ENCODE measurements around the gene KIAA0586.
A peak's percentile ranks its signal among the peaks of the same experiment; 100 is the strongest.

The KIAA0586 gene

DNA sequence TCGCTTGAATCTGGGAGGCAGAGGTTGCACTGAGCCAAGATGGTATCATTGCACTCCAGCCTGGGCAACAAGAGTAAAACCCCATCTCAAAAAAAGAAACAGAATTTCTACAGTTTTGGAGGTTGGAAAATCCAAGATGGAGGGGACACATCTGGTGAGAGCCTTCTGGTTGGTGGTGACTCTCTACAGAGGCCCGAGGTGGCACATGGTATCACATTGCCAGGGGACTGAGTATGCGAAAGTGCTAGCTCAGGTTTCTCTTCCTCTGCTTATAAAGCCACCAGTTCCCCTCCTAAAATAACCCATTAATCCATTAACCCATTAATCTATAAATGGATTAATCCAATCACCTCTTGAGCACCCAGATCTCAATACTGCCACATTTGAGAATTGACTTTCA, 139.5 kb downstream of the KIAA0586 start:
- H3K4ac ChIP-seq (ENCODE audit: low read depth, low read length): no peak overlapping the region
- no peak overlapping the region for H4K12ac ChIP-seq (ENCODE audit: low read depth, low read length)
- no peaks in the 10 kb centered on the region for H3K79me2 ChIP-seq (ENCODE audit: control insufficient read depth, insufficient read depth, low read length, poor library complexity)
- H3K4me1 ChIP-seq (ENCODE audit: control insufficient read depth in 1 of 2, insufficient read depth in 2 of 2, low read length in 2 of 2): peaks cover 4 to 7% of the 10 kb centered on the region in 2 experiments
- H3K4me3 ChIP-seq (ENCODE audit: low read depth, low read length): no peak overlapping the region
- no peak overlapping the region for H3K23ac ChIP-seq (ENCODE audit: low read length)
- no CpG with 5 or more reads among the region's 3 CpGs for WGBS (ENCODE audit: extremely low coverage, insufficient coverage, insufficient read length)
- H4K91ac ChIP-seq (ENCODE audit: low read depth, low read length): no peak overlapping the region
- H3K9ac ChIP-seq (ENCODE audit: low read length): no peak overlapping the region
- H3K36me3 ChIP-seq (ENCODE audit: control insufficient read depth in 1 of 2, insufficient read depth in 2 of 2, low read length in 2 of 2): no peaks in the 10 kb centered on the region
- H3K14ac ChIP-seq (ENCODE audit: low read length): no peak overlapping the region
- H2AFZ ChIP-seq (ENCODE audit: insufficient read depth, low read length, poor library complexity): no peak overlapping the region
- H3K27me3 ChIP-seq (ENCODE audit: insufficient read depth, low read length): no peaks in the 10 kb centered on the region
- no peaks in the 10 kb centered on the region for H3K9me3 ChIP-seq (ENCODE audit: insufficient read depth, low read depth, low read length)
- no peak overlapping the region for H4K8ac ChIP-seq (ENCODE audit: low read depth, low read length)
- H3K4me2 ChIP-seq (ENCODE audit: low read length): no peak overlapping the region
- no peak overlapping the region for H2BK5ac ChIP-seq (ENCODE audit: low read depth, low read length, poor library complexity)
- peaks cover 1% of the 10 kb centered on the region for H3K79me1 ChIP-seq (ENCODE audit: low read length)
- H2AK5ac ChIP-seq (ENCODE audit: low read length): no peak overlapping the region
- DNase-seq: no peak
- no peak overlapping the region for H3K18ac ChIP-seq (ENCODE audit: low read length)
- no peak overlapping the region for H3K27ac ChIP-seq (ENCODE audit: low read depth, low read length)
- no peak overlapping the region for H2BK120ac ChIP-seq (ENCODE audit: insufficient read depth, low read length, poor library complexity)
- H2BK12ac ChIP-seq (ENCODE audit: low read length): no peak overlapping the region

DNA sequence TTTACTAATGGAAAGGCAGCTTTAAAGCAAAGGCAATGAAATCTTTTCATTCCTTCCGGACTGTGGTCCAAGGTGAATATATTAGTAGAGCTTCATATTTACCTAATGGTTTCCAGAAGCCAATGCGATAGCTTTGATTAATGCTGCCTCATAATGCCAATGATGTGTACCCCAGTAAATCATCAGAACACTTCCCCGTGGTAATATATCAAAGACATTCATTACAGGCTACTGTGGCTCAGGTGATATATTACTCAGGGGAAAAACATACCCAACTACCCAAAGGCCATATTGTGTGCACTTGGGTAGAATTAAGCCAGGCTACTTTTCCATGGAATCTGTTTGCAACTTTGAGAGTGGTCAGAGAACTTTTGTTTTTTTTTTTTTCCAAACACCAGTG, 140.8 kb downstream of the KIAA0586 start:
- Histone ChIP-seq H2BK120ac (ENCODE audit: insufficient read depth, low read length, poor library complexity) (no peak overlapping the region), H3K4me2 (ENCODE audit: low read length) (no peak overlapping the region), H3K4ac (ENCODE audit: low read depth, low read length) (no peak overlapping the region), H3K9ac (ENCODE audit: low read length) (no peak overlapping the region), H3K4me1 (ENCODE audit: control insufficient read depth in 1 of 2, insufficient read depth in 2 of 2, low read length in 2 of 2) (peaks cover 5 to 7% of the 10 kb centered on the region in 2 experiments), H4K8ac (ENCODE audit: low read depth, low read length) (no peak overlapping the region), H3K23ac (ENCODE audit: low read length) (no peak overlapping the region), H2AK5ac (ENCODE audit: low read length) (no peak overlapping the region), H3K9me3 (ENCODE audit: insufficient read depth, low read depth, low read length) (no peaks in the 10 kb centered on the region), H3K14ac (ENCODE audit: low read length) (no peak overlapping the region), H3K79me2 (ENCODE audit: control insufficient read depth, insufficient read depth, low read length, poor library complexity) (no peaks in the 10 kb centered on the region), H3K27me3 (ENCODE audit: insufficient read depth, low read length) (no peaks in the 10 kb centered on the region), H3K27ac (ENCODE audit: low read depth, low read length) (no peak overlapping the region), H2BK12ac (ENCODE audit: low read length) (no peak overlapping the region), H3K79me1 (ENCODE audit: low read length) (peaks cover 2% of the 10 kb centered on the region), H4K91ac (ENCODE audit: low read depth, low read length) (no peak overlapping the region), H4K12ac (ENCODE audit: low read depth, low read length) (no peak overlapping the region), H3K36me3 (ENCODE audit: control insufficient read depth in 1 of 2, insufficient read depth in 2 of 2, low read length in 2 of 2) (no peaks in the 10 kb centered on the region), H2BK5ac (ENCODE audit: low read depth, low read length, poor library complexity) (no peak overlapping the region), H3K4me3 (ENCODE audit: low read depth, low read length) (no peak overlapping the region), H3K18ac (ENCODE audit: low read length) (no peak overlapping the region), H2AFZ (ENCODE audit: insufficient read depth, low read length, poor library complexity) (no peak overlapping the region)
- no CpG with 5 or more reads among the region's 3 CpGs for WGBS (ENCODE audit: extremely low coverage, insufficient coverage, insufficient read length)
- DNase-seq: no peak

DNA sequence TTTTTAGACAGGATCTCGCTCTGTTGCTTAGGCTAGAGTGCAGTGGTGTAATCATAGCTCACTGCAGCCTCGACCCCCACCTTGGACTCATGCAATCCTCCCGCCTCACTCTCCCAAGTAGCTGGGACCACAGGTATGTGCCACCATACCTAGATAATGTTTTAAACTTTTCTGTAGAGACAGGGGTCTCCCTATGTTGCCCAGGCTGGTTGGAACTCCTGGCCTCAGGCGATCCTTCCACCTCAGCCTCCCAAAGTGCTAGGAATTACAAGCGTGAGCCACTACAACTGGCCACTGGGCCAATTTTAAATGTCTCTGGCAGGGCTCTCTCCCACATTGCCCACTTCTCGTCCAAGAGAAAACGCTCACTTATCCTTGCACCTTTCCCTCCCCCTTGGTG, 143.7 kb downstream of the KIAA0586 start:
- WGBS (ENCODE audit: extremely low coverage, insufficient coverage, insufficient read length): no CpG with 5 or more reads among the region's 7 CpGs
- Histone ChIP-seq H3K14ac (ENCODE audit: low read length) (no peak overlapping the region), H4K91ac (ENCODE audit: low read depth, low read length) (peak overlapping the region; percentile 43), H4K12ac (ENCODE audit: low read depth, low read length) (no peak overlapping the region), H2AFZ (ENCODE audit: insufficient read depth, low read length, poor library complexity) (no peak overlapping the region), H3K27me3 (ENCODE audit: insufficient read depth, low read length) (no peaks in the 10 kb centered on the region), H3K79me2 (ENCODE audit: control insufficient read depth, insufficient read depth, low read length, poor library complexity) (no peaks in the 10 kb centered on the region), H3K4me2 (ENCODE audit: low read length) (no peak overlapping the region), H4K8ac (ENCODE audit: low read depth, low read length) (peak overlapping the region; percentile 23), H3K79me1 (ENCODE audit: low read length) (peaks cover 2% of the 10 kb centered on the region), H2BK120ac (ENCODE audit: insufficient read depth, low read length, poor library complexity) (no peak overlapping the region), H3K4me3 (ENCODE audit: low read depth, low read length) (no peak overlapping the region), H3K9ac (ENCODE audit: low read length) (no peak overlapping the region), H3K23ac (ENCODE audit: low read length) (no peak overlapping the region), H3K4me1 (ENCODE audit: control insufficient read depth in 1 of 2, insufficient read depth in 2 of 2, low read length in 2 of 2) (peaks cover 5 to 7% of the 10 kb centered on the region in 2 experiments), H3K36me3 (ENCODE audit: control insufficient read depth in 1 of 2, insufficient read depth in 2 of 2, low read length in 2 of 2) (no peaks in the 10 kb centered on the region), H3K4ac (ENCODE audit: low read depth, low read length) (no peak overlapping the region), H3K18ac (ENCODE audit: low read length) (no peak overlapping the region), H3K9me3 (ENCODE audit: insufficient read depth, low read depth, low read length) (no peaks in the 10 kb centered on the region), H2BK12ac (ENCODE audit: low read length) (peak overlapping the region; percentile 54), H3K27ac (ENCODE audit: low read depth, low read length) (peak overlapping the region; percentile 68), H2BK5ac (ENCODE audit: low read depth, low read length, poor library complexity) (no peak overlapping the region), H2AK5ac (ENCODE audit: low read length) (no peak overlapping the region)
- peak; percentile 83 to 84 for DNase-seq

DNA sequence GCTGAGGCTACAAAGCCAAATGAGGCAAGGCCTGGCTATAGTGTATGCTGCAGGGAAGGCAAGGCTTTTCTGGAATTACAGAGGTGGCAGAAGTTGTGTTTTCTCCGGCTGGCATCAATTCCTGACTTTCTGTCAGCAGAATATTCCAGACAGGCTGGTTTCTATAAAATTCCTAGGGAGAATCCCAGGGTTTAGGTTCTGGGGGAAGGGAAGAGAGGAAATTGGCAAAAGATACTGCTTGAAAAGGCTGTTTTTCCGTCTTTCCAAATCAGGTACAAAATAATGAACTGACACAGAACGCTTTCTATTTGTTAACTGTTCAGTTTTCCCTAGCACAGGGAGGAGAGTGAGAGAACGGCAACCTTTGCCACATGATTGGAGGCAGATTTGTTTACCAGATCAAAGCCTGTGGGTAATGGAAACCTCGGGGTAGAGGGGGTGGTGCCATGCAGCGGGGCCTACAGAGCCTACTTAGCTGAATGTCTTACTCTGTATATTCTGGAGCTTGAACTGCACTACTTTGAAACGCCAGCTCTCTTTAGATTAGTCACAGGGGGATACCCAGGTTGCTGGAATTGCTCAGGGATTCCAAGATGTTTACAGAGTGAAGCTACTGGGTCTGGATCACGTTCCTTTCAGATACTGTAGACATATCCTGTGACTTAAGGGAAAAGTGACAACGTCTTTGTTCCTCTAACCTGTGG, 144.4 kb downstream of the KIAA0586 start:
- Histone ChIP-seq H2AFZ (ENCODE audit: insufficient read depth, low read length, poor library complexity) (no peak overlapping the region), H2BK5ac (ENCODE audit: low read depth, low read length, poor library complexity) (peak overlapping the region; percentile 50), H3K27ac (ENCODE audit: low read depth, low read length) (peak overlapping the region; percentile 68), H3K18ac (ENCODE audit: low read length) (no peak overlapping the region), H2BK120ac (ENCODE audit: insufficient read depth, low read length, poor library complexity) (peak overlapping the region; percentile 47), H3K9me3 (ENCODE audit: insufficient read depth, low read depth, low read length) (no peaks in the 10 kb centered on the region), H2BK12ac (ENCODE audit: low read length) (peak overlapping the region; percentile 33), H3K79me2 (ENCODE audit: control insufficient read depth, insufficient read depth, low read length, poor library complexity) (no peaks in the 10 kb centered on the region), H3K23ac (ENCODE audit: low read length) (no peak overlapping the region), H3K4ac (ENCODE audit: low read depth, low read length) (no peak overlapping the region), H3K36me3 (ENCODE audit: control insufficient read depth in 1 of 2, insufficient read depth in 2 of 2, low read length in 2 of 2) (no peaks in the 10 kb centered on the region), H3K79me1 (ENCODE audit: low read length) (peaks cover 2% of the 10 kb centered on the region), H4K91ac (ENCODE audit: low read depth, low read length) (peak overlapping the region; percentile 43), H3K14ac (ENCODE audit: low read length) (peak overlapping the region; percentile 26), H3K9ac (ENCODE audit: low read length) (no peak overlapping the region), H3K4me3 (ENCODE audit: low read depth, low read length) (no peak overlapping the region), H4K12ac (ENCODE audit: low read depth, low read length) (no peak overlapping the region), H4K8ac (ENCODE audit: low read depth, low read length) (peak overlapping the region; percentile 67), H3K27me3 (ENCODE audit: insufficient read depth, low read length) (no peaks in the 10 kb centered on the region), H2AK5ac (ENCODE audit: low read length) (no peak overlapping the region), H3K4me2 (ENCODE audit: low read length) (peak overlapping the region; percentile 38), H3K4me1 (ENCODE audit: control insufficient read depth in 1 of 2, insufficient read depth in 2 of 2, low read length in 2 of 2) (peaks cover 5 to 7% of the 10 kb centered on the region in 2 experiments)
- WGBS (ENCODE audit: extremely low coverage, insufficient coverage, insufficient read length): no CpG with 5 or more reads among the region's 9 CpGs
- peak; percentile 72 to 83 for DNase-seq
